Upper lobe of right lung (tissue), 1 donor: Measurements from ENCODE around the gene RBM38. TPM values are rescaled to one million over a fixed set of nuclear protein-coding genes. Genes with fewer than 3 reads are reported as not detected.

ENCODE experiments used
- ATAC-seq: fragments of 200-7000 bp; cut with Tn5 transposase; one replicate; pipeline ENCODE4 v1.9.1; 2020; ENCODE audit warnings: mild to moderate bottlenecking, moderate library complexity
- DNase-seq: peaks from one replicate; pipeline ENCODE4 v3.0.0-alpha.2; 2020
- H3K27ac ChIP-seq: fragments of 200-600 bp; one replicate; pipeline ENCODE4 v1.8.0; 2022
- H3K27me3 ChIP-seq: fragments of 200-600 bp; one replicate; pipeline ENCODE4 v1.8.0; 2022; ENCODE audit warnings: mild to moderate bottlenecking
- H3K36me3 ChIP-seq: fragments of 200-600 bp; one replicate; pipeline ENCODE4 v1.8.0; 2022
- H3K4me1 ChIP-seq: fragments of 200-600 bp; one replicate; pipeline ENCODE4 v1.8.0; 2022
- H3K4me3 ChIP-seq: fragments of 200-600 bp; one replicate; pipeline ENCODE4 v1.8.0; 2022; ENCODE audit warnings: mild to moderate bottlenecking
- H3K9me3 ChIP-seq: fragments of 200-600 bp; one replicate; pipeline ENCODE4 v1.8.0; 2022
- intact Hi-C: fragments of 100-400 bp; cut with DNase I; formaldehyde crosslinking; loops from one replicate; pipeline ENCODE4 v1.11.0; 2022
- total RNA-seq: library from RNA; stranded (reverse); fragmentation: NEBNext Ultra II Directional; extraction: Animal tissue kit (Norgen Biotek cat#: 25700); gene quantifications from one replicate; pipeline ENCODE4 v1.2.1, GENCODE V29; 2021
- TF ChIP-seq, protein P1 (sequence below): fragments of 200-600 bp; IDR thresholded peaks from one replicate; pipeline ENCODE4 v1.8.0; 2022; ENCODE audit warnings: antibody characterized with exemption
- donor health status: DM: no; HTN: yes; CAD: no; lungs with severe emphysema.

Gene RBM38
- total RNA-seq, 1 donor from 2014 or later = 13.4 TPM

DNA sequence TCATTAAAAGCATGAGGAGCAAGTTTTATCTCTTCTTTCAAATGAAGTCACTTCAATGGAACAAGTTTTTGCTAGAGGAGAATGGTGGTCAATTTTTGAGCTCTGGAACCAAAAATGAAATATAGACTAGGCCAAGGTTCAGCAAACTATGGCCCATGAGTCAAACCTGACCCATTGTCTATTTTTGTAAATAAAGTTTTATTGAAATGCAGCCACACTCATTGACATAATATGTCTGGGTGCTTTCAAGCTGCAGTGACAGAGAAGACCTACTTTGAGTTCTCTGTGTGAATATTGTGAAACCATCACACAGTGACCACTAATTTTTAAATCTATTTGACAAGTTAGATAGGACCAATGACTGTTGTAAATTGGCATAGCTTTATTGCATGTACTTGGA is 26.7 kb upstream of the RBM38 start:
- H3K36me3 ChIP-seq = peaks cover 76% of the 10 kb centered on the region
- no peak overlapping the region for H3K27ac ChIP-seq

DNA sequence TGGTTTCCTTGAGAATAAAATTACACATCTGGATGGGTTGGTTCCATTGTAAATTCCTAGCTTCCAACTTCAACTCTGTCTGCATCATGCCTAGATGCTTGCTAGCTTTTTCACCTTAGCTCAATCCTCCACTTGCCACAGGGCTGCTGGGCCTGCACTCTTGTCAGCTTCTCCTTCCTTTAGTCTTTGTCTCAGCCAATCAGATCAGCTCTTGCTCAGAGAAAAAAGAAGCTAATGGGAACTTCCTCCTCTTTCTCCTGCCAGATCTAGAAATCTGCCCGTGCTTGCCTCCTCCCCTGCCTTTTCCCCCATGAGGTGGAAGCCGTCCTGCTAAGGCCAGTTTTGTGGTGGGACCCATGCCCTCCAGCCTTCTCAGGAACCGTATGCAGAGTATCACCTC is 21.6 kb upstream of the RBM38 start:
- intact Hi-C loops = no loop called here
- peaks cover 100% of the 10 kb centered on the region for H3K36me3 ChIP-seq

More for the DNA sequence above, 26.7 kb upstream of the RBM38 start:
- no peaks in the 10 kb centered on the region for H3K27me3 ChIP-seq
- intact Hi-C loops = no loop called here
- DNase-seq (no peak), ATAC-seq (no peak)
- no peak overlapping the region for H3K4me3 ChIP-seq
- no peaks in the 10 kb centered on the region for H3K4me1 ChIP-seq
- H3K9me3 ChIP-seq = no peaks in the 10 kb centered on the region
- TF ChIP-seq, protein P1, sequence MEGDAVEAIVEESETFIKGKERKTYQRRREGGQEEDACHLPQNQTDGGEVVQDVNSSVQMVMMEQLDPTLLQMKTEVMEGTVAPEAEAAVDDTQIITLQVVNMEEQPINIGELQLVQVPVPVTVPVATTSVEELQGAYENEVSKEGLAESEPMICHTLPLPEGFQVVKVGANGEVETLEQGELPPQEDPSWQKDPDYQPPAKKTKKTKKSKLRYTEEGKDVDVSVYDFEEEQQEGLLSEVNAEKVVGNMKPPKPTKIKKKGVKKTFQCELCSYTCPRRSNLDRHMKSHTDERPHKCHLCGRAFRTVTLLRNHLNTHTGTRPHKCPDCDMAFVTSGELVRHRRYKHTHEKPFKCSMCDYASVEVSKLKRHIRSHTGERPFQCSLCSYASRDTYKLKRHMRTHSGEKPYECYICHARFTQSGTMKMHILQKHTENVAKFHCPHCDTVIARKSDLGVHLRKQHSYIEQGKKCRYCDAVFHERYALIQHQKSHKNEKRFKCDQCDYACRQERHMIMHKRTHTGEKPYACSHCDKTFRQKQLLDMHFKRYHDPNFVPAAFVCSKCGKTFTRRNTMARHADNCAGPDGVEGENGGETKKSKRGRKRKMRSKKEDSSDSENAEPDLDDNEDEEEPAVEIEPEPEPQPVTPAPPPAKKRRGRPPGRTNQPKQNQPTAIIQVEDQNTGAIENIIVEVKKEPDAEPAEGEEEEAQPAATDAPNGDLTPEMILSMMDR = no peak

DNA sequence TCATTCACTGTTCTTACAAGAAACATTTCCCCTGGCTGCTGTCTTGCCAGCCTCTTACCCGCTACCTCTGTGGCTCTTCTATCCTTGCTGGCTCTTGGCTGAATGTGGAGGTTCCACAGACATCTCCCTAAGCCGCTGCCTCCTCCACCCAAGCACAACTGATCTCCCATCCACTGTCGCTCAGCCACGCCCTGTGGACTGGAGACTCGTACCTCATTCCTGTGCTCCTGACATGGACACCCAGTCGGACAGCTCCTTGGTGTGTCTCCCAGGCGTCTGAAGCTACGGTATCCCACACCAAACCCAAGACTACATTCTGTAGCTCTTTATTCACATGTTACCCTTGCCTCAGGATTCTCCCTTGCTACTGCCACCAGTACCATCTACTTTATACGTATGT is 20.9 kb upstream of the RBM38 start:
- TF ChIP-seq, protein P1 = no peak
- H3K27ac ChIP-seq = no peak overlapping the region
- DNase-seq (no peak), ATAC-seq (no peak)
- H3K36me3 ChIP-seq = peaks cover 96% of the 10 kb centered on the region
- intact Hi-C loops = loop anchor here (10.0 kb wide), 1 partner anchor 224 kb away; no protein-coding TSS in a partner anchor
- H3K4me3 ChIP-seq = no peak overlapping the region
- no peaks in the 10 kb centered on the region for H3K27me3 ChIP-seq
- H3K4me1 ChIP-seq = peaks cover 9% of the 10 kb centered on the region
- no peaks in the 10 kb centered on the region for H3K9me3 ChIP-seq

More for the DNA sequence above, 21.6 kb upstream of the RBM38 start:
- no peak overlapping the region for H3K27ac ChIP-seq
- H3K4me1 ChIP-seq = peaks cover 6% of the 10 kb centered on the region
- no peak for DNase-seq
- TF ChIP-seq, protein P1 = no peak
- no peak overlapping the region for H3K4me3 ChIP-seq
- ATAC-seq = peak; percentile 43
- H3K27me3 ChIP-seq = no peaks in the 10 kb centered on the region
- no peaks in the 10 kb centered on the region for H3K9me3 ChIP-seq

DNA sequence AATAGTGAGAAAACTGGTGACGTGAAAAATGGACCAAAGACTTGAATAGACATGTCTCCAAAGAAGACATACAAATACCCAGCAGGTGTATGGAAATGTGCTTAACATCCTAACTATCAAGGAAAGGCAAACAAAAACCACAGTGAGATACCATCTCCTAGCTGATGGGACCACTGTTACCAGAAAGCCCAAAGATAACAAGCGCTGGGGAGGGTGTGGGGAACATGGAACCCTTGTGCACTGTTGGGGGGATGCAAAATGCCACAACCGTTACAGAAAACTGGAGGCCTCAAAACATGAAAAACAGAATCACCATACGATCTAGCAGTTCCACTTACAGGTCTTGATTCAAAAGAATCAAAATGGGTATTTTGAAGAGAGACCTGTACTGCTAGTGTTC is 19.8 kb upstream of the RBM38 start:
- Histone ChIP-seq H3K9me3 (no peaks in the 10 kb centered on the region), H3K27ac (no peak overlapping the region), H3K36me3 (peaks cover 95% of the 10 kb centered on the region), H3K4me3 (no peak overlapping the region), H3K4me1 (peaks cover 9% of the 10 kb centered on the region), H3K27me3 (no peaks in the 10 kb centered on the region)
- TF ChIP-seq, protein P1 = no peak
- DNase-seq (no peak), ATAC-seq (no peak)
- intact Hi-C loops = loop anchor here (10.0 kb wide), 1 partner anchor 223 kb away; no protein-coding TSS in a partner anchor

DNA sequence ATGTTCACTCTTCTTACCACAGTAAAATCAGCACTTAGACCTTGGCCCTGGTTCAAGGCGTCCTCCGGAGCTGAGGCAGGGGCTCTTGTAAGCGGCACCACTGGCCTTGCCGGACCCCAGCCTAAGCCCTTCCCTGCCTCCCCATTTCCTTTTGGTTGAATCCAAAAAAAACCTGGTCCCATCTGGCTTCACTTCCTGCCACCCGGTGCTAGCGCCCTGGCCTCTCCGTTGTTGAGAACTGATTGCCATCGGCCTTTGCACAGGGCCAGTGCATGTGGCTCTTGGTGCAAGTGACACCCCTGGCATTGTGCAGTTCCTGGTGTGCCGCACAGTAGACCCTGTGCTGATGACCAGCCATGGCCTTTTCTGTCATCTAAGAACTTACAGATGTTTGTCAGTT is 19.0 kb upstream of the RBM38 start:
- TF ChIP-seq, protein P1 = no peak
- ATAC-seq (no peak), DNase-seq (no peak)
- Histone ChIP-seq H3K4me1 (peaks cover 9% of the 10 kb centered on the region), H3K27me3 (no peaks in the 10 kb centered on the region), H3K9me3 (no peaks in the 10 kb centered on the region), H3K36me3 (peaks cover 95% of the 10 kb centered on the region), H3K4me3 (no peak overlapping the region), H3K27ac (no peak overlapping the region)
- intact Hi-C loops = loop anchor here (10.0 kb wide), 1 partner anchor 223 kb away; no protein-coding TSS in a partner anchor
